NK-92 treated with Interleukin-12 subunit alpha and Interleukin-12 subunit beta, amount 100 ng/mL, for 24 hours (cell line): ENCODE measurements around the gene ERBB4.

Experiments
- DNase-seq: peaks from one replicate; lab custom pipeline; 2025; lab: John Stamatoyannopoulos, UW

ERBB4 gene

DNA sequence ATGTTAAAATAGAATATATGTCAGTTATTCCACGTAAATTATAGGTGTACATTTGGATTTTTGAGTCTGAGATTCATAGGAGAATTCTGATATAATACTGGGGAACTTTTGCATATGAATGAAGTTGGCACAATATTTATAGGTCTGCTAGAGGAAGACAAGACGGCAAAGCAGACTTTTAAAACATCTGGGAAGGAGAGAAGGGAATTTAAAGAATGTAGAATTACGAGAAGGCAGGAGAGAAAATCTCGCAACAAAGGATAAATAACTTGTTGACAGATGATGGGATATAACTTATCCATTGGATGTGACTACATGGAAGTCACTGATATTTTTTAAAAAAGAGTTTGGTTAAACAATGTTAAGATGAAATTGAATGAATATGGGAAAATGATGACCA is 615.6 kb downstream of the ERBB4 start:
- DNase-seq: no peak

DNA sequence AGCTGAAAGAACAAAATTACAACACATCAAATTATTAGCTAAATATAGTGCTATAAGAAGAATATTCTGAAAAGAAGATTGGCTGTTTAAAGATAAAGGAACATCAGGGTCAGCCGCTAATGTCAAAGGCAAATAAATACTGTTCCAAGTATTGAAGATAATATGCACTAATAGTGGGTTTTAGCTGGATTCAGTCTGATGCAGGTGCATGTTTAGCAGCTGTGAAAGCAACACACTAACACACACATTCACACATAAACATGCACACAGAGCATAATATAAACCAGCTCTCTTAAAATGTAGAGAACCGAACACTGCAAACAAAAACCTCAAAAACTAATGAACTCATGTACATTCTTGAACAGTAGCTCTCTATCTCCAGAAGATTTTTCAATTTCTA is 634.6 kb downstream of the ERBB4 start:
- no peak for DNase-seq

DNA sequence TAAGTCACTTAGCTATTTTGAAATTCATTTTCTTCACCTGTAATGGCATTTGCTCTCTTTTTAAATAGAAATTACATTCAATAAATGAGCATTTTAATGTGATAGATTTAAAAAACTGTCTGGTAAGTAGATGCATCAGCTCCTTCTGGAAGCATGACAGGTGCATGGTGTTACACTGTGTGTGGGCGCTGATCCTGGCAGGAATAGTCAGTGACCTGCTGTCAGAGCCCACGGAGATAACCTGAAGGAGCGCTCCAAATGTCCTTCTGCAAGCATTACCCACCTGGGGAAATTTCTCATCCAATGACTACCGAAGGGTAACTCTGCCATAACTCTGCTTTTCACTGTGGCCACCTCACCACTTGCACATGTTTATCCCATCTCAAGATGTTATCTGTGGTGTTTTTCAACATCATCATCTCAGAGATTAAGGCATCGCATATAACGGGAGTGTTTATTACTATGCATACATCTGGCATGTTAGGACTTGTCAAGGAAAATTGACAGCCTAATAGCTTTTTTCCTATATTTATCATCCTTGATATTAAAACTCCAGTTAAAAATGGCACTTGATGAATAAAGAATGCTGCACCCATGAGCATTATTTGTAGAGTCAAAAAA is 637.3 kb downstream of the ERBB4 start:
- no peak for DNase-seq

DNA sequence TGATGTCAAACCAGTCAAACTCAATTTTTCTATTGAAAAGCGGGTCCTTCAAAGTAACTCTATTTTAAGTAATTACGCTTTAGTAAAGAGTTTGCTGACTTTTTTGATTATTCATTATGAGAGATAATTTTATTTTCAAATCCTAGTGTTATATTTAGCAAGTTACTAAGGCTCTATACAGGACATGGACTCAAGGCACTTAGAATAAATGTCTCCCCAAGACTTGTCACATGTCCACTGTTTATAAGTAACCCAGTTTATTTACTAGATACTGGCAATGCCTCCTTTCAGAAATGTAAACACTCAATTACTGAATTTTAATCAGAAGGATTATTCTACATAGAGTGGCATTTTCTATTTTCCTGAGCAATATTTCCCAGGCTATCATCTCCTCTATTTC is 638.1 kb downstream of the ERBB4 start:
- DNase-seq: no peak

DNA sequence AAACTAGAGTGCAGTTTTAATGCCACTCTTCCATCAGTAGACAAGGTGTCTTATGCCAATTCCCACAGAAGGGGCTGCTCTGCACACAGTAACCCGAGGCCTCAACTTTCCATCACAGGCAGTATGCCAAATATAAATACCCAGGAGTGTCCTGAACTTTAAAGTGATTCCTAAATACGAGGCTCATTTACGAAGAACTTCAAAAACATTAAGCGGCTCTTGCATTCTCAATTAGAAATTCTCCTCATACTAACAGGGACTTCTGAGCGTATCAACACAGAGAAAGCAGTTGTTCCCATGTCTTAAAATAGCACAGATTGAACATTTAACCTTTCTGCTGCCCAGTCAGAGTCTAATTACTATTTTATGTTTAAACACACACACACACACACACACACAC is 638.6 kb downstream of the ERBB4 start:
- no peak for DNase-seq

DNA sequence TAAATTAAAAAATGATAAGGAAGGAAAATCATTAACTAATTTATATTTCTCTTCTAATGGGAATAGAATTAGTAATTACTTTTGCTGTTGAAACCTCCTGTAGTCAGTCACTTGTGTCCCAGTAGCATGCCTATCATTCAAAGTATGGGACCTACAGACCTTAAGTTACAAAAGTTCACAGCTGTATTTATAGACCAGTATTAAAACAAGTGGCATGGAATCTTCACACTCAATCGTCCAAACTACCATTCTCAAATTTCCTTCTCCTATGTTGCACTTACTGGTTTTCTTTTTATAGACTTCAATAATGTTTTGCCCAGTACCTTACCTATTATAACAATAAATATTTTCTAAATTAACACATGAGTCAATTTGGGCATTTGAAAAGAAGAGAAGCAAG is 639.9 kb downstream of the ERBB4 start:
- DNase-seq: no peak

DNA sequence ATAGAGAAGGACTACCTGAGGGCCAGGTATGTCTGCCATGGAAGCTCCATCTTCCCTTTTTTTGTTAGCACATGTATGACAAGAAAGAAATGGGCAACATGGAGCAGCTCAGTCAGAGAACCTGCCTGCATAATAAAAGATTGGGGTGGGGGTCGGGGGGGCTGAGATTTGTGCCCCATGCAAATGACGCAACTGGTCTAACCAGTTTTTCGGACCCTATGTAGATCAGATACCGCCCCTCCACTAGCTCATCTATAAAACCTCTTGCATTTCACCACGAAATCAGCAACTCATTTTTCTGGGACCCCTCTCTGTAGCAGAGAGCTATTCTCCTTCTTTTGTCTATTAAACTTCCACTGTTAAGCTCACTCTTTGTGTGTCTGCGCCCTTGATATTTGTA is 657.2 kb downstream of the ERBB4 start:
- no peak for DNase-seq

DNA sequence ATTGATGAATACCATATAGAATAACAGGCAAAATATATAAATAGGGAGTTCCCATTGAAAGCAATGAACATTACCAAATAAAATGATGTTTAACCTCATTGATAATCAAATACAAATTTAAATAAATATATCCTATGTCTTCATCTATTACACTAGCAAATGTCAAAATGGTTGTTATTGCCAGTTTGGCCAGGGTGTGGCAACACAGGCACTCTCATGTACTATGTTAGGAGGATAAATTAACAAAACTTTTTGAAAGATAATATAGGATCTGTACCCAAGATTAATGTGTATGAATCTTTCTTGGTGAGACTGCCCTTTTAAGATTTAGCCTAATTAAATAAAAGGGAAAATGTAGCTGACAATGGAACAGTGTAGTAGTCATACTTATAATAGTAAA is 659.3 kb downstream of the ERBB4 start:
- peak; percentile 2 for DNase-seq

DNA sequence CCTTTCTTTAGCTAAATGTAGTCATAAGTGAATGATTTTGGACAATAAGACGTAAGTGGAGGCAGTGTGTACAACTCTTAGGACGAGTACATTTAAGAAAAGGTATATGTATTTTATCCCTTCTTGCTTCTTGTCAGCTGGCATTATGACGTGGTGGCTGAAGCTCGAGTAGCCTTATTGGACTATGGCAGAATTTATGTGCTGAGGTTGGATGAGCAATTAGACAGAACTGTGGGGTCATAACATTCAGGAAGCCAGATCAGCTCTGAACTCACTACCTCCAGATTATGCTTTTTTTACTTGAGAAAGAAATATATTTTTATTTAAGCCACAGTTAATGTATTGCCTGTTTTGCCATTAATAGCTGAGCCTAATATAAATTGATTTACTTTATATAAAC is 661.5 kb downstream of the ERBB4 start:
- DNase-seq: no peak

DNA sequence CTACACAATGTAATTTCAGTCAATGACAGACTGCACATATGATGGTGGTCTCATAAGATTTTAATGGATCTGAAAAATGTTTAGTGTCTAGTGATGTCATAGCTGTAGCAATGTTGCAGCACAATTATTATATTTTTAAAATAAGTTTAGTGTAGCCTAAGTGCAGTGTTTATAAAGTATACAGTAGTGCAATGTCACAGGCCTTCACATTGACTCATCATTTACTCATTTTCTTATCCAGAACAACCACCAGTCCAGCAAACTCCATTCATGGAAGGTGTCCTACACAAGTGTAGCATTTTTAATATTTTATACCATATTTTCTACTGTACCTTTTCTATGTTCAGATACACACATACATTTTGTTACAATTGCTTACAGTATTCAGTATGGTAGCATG is 663.1 kb downstream of the ERBB4 start:
- DNase-seq: no peak

DNA sequence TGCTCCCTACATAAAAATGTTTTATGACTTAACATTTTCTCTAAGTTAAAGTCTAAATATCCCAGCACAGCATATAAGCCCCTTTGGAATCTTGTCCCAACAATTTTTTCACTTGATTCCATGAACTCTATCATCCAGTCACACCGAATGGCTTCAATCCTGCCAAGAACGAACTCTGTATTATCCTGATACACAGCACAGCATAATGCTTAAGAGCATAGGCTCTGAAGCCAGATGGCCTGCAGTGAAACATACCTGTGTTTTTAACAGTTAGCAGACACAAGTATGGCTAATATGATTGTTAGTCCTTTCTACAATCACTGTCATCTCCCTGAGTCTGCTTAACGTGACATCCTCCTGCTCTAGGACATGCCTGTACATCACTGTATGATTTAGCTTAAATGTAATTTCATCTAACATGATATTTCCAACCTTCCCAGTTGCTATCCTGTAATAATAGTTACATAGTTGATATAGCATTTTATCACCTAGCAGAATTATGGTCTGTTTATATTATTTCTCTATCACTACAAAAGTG is 669.5 kb downstream of the ERBB4 start:
- DNase-seq: no peak

DNA sequence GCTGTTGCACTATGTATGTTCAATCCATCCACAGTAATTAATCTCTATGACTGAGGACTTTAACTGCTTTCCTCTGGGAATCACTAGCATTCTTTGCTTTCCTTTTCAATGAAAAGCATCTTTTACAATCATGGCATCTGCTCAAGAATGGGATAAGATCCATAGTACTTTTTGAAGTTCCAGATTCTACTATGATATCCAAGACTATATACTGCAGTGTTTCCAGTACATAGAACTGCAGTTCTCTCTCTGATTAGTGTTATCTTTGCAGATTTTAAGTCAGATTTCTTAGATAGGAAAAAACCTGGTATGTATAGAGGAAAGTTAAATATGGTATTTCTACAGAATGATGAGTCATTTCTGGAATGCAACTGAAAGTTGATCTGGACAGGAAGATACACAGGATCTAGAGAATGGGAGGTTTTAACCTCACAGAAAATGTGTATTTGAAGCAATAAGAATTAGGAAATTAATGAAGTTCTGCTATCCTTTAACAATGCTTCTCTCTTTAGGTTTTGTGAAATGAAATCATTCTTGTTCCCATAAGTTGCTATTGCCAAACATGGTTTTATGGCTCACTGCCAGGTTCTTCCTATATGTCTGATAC is 670.7 kb downstream of the ERBB4 start:
- no peak for DNase-seq

DNA sequence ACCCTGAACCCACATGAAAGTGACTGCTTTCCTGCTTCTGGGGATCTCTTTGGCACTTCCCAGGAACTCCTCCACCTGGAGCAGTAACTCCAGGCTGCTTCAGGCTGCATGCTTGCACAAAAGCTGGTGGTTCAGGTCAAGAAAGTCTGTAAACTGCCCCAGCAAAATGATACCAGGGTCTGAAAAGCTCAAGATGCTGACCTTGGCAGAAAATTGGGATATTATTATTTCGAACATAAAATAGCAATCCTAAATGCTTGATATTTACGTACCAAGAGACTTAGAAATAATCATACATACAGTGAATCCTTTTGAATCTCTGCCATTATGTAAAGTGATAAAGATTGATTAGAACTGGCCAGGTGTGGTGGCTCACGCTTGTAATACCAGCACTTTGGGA is 674.3 kb downstream of the ERBB4 start:
- no peak for DNase-seq

DNA sequence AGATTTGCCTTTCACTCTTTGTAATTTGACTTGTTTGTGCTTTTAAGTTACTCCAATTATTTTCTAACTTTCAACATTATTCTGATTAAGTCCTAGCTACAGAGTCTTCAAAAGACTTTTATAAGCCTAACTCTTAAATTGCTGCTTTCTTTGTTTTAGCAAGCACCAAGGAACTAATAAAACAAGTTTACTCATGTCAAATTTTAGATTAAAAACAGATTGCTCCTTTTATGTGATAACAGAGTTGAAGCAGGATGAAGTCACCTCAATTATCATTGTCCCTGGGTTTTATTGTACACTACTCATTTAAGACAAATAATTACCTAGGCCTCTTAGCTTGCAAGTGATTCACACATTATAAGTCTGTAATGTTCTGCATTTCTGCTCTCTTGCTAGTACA is 678.4 kb downstream of the ERBB4 start:
- DNase-seq: no peak

DNA sequence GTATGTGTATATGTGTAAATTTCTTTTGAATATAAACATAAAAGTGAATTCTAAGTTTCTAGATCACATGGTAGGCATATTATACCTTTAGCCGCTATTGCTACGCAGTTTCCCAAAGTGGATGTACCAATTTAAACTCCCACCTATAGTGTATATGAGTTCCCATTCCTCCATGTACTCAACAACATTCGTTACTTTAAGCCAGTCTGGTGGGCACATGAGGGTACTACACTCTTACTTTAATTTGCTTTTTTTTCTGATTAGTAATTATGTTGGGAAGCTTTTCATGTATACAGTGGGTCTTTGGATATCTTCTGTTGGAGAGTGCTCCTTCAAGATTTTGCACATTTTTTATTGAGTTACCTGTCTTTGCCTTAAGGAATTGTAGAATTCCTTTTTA is 683.8 kb downstream of the ERBB4 start:
- no peak for DNase-seq

DNA sequence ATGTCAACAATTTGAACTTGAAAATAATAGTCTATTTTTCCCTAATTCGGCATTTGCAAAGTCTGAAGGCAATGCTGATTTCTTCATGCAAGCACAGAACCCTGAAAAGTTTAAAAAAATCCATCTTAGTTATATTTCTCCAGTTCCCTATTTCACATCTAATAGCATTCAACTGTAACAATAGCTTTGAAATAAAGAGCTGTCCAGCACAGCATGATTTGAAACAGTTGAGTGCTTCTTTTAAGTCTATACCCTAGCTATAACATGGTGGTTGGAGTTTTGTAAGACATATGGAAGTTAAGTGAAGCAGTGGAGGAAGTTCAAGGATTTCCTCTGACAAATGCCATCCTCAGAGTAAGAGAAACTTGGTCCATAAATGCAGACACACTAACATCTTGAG is 691.9 kb downstream of the ERBB4 start:
- no peak for DNase-seq

DNA sequence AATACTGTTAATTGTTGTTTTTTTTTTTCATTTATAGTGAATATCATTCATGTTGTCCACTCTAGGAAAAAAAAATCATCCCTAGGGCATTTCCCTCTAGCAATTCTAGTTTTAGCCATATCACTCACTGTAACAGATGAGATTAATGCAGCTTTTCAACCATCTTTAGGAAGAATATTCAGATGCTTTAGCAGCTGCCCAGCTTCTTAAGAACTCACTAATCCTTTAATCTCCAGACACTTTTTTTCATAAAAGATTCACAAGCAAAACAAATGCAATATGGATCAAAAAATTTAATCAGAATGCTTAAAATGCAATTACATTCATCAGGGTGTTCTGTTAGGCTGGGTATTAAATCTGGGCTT is 692.6 kb downstream of the ERBB4 start:
- no peak for DNase-seq

DNA sequence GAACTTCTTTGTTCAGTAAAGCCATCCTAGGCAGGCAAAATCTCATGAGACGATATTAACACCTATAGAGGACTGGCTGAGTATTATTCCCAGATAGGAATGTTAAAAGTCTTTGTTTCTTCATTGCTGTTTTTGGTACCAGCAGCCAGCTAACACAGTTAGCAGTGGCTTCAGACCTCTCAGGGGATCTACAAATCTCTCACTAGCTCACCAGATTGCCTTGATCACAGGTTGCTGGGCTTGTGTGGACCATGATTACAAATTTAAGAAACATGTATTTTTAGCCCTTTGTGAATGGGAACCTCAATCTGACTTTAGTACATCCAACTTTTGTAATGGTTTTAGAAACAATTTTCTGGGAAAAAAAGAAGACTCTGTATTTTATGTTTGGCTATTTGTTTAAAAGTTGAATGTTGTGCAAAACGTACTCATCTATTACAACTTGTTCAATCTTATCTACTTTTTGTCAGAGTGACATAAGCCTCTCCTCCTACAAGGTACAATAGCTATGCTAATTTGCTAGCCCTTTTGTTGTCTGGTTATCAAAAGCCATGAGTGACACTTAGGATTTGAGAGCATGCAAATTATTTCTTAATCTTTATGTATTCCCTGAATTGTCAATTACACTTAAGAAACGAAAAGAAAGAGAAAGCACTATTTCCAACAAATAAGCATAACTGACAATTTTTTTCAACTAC is 693.1 kb downstream of the ERBB4 start:
- no peak for DNase-seq

DNA sequence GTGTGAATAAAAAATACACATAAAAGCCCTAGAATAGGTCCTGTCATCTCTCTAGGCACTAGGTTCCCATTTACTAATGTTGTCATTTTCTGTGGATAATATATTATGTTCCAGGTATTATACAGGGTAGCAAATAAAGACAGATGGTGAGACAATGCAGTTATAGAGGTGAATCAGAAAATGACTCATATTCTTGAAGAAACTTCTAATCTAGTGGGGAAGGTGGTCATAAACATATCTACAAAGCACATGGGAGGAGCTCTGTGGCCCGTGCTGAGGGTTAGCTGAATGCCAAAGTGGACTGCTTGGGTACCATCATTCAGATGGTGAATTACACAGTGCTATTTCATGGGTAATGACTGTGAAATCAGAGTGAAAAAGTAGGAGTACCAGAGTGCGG is 700.9 kb downstream of the ERBB4 start:
- DNase-seq: no peak

DNA sequence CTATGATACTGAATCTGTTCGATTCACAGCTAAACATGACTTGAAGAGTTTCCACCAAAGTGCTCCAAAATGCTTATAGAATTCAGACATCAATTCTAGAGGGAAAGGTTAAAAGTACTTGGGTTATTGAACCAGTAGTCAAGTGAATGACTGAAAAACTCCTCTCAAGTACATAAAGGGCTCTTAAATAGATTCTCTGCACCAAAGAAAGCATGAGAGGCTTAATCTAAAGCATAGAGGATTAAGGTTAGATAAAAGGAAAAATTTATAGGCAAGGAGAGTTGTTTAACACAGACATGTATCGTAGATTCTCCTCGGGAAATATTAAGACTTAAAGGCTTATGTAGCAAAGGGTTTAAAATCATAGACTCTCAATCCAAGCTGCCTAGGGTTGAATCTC is 701.4 kb downstream of the ERBB4 start:
- no peak for DNase-seq

DNA sequence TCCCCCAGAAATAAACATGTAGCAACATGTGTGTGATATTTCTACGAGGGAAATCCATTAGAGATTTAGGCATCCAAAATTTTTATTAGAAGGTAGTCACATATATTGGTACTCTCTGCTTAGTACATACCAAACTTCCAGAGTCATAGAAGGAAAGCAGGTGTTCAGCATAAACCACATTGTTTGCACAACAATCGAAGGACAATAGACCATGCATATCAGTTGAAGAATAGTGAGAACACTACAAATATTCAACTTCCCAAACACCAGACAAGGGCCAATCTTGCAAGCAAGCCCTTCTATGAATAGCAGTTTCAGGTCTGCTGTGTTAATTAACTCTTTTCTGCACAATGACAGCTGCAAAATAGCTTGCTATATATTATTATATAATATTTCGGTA is 702.2 kb downstream of the ERBB4 start:
- no peak for DNase-seq

DNA sequence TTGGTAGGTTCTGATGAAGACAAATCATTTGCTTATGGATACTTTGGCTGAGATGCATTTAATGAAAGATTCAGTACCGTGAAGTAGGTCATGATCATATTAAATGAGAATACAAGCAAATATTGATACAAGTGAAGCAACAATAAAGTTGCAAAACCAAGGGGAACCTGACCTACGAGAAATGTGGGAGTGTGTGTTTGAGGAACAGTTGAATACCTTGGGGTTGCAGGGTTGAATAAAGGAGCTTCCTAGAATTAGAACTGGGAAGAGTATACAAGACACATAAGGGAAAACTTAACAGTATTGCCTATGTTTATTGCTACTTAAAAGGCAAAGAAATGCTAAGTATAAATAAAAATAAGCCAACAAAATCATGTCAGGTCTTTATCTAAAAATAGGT is 702.9 kb downstream of the ERBB4 start:
- DNase-seq: no peak

DNA sequence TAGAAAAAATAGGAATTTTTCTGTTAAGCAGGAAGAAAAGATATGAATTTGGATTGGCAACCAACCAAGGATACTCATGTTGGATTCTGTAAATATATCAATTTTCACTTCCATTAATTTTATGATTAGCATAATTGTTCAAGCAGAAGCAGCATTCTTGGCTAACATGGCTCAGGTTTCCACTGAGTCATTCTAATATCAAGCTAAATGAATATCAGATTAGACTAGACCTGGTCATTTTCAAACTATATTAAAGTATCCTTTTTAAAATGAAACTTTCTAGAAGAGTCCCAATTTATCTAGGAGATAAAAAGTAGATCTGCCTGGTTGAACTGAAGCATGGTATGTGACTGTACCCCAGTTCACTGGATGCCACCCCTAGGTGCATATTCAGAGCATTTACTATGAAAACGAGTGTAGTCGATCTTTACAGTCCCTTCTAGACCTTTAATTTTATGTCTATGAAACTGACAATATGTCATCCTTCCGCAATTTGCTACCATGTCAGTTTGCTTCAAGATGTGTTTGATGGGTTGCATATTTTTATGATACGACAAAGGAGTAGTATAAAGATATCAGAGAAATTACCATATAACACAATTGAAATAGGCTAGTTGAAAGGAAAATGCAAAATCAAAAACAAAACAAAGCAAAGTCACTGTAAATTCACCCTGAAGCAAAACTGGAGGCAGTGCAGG is 704.9 kb downstream of the ERBB4 start:
- no peak for DNase-seq
